ENCODE data around the gene MAP3K8. TPM values are rescaled to one million over a fixed set of nuclear protein-coding genes. Genes with fewer than 3 reads are reported as not detected.

MAP3K8 gene
- total RNA-seq, 4 donors from 2014 or later, result 44.7 to 74.1 (median 56.2) TPM

- H3K9me3 ChIP-seq, result no peaks in the 10 kb centered on the region
- H3K4me1 ChIP-seq, result peaks cover 0 to 12% (median 4%) of the 10 kb centered on the region in 4 donors
- peak in 1 of 2 donors; percentile 21 for DNase-seq (ENCODE audit: low spot score in 2 of 2)
- H3K27me3 ChIP-seq, result no peaks in the 10 kb centered on the region
- TF ChIP-seq CTCF (IDR thresholded peaks at IDR 0.05), result no peak
- peak in 1 of 2 donors; percentile 69 for TF ChIP-seq EP300 (IDR thresholded peaks at IDR 0.05)
- no peak for TF ChIP-seq POLR2A (IDR thresholded peaks at IDR 0.05)
- WGBS, 2 donors, result 71 to 76% methylated on average over 8 of the region's 8 CpGs
- H3K36me3 ChIP-seq, result no peaks in the 10 kb centered on the region
- H3K27ac ChIP-seq, result no peak overlapping the region
- no peak overlapping the region for H3K4me3 ChIP-seq
Observed at GRCh38 chr10:30491204-30491915, 57.4 kb downstream of the MAP3K8 start.

GRCh38 chr10:30491916-30492515, 58.0 kb downstream of the MAP3K8 start:
- Histone ChIP-seq H3K4me1 (peaks cover 0 to 12% (median 4%) of the 10 kb centered on the region in 4 donors), H3K4me3 (no peak overlapping the region), H3K27me3 (no peaks in the 10 kb centered on the region), H3K36me3 (no peaks in the 10 kb centered on the region), H3K9me3 (no peaks in the 10 kb centered on the region), H3K27ac (no peak overlapping the region)
- no peak for TF ChIP-seq EP300 (IDR thresholded peaks at IDR 0.05)
- no peak for TF ChIP-seq POLR2A (IDR thresholded peaks at IDR 0.05)
- TF ChIP-seq CTCF (IDR thresholded peaks at IDR 0.05), result no peak
- DNase-seq (ENCODE audit: low spot score in 2 of 2), result no peak
- 84 to 87% methylated on average over 4 of the region's 4 CpGs for WGBS, 2 donors

- H3K27ac ChIP-seq, result peak overlapping the region in 2 of 4 donors; percentile 28 to 70
- peaks cover 0 to 18% (median 7%) of the 10 kb centered on the region in 4 donors for H3K4me1 ChIP-seq
- no peaks in the 10 kb centered on the region for H3K9me3 ChIP-seq
- DNase-seq (ENCODE audit: low spot score in 2 of 2), result peak in 1 of 2 donors; percentile 44
- TF ChIP-seq POLR2A (IDR thresholded peaks at IDR 0.05) (no peak), EP300 (IDR thresholded peaks at IDR 0.05) (peak in 1 of 2 donors; percentile 73), CTCF (IDR thresholded peaks at IDR 0.05) (peak in 2 of 5 experiments; percentile 20 to 32)
- H3K4me3 ChIP-seq, result no peak overlapping the region
- H3K36me3 ChIP-seq, result no peaks in the 10 kb centered on the region
- no peaks in the 10 kb centered on the region for H3K27me3 ChIP-seq
- 59 to 77% methylated on average over 11 of the region's 11 CpGs for WGBS, 2 donors
Observed at GRCh38 chr10:30493609-30494530, 59.9 kb downstream of the MAP3K8 start.

- TF ChIP-seq POLR2A (IDR thresholded peaks at IDR 0.05) (no peak), EP300 (IDR thresholded peaks at IDR 0.05) (no peak), CTCF (IDR thresholded peaks at IDR 0.05) (no peak)
- peak overlapping the region in 2 of 4 donors; percentile 26 to 70 for H3K27ac ChIP-seq
- no peak for DNase-seq (ENCODE audit: low spot score in 2 of 2)
- H3K27me3 ChIP-seq, result no peaks in the 10 kb centered on the region
- 79 to 81% methylated on average over 4 of the region's 4 CpGs for WGBS, 2 donors
- H3K36me3 ChIP-seq, result no peaks in the 10 kb centered on the region
- no peak overlapping the region for H3K4me3 ChIP-seq
- H3K4me1 ChIP-seq, result peaks cover 0 to 18% (median 7%) of the 10 kb centered on the region in 4 donors
- H3K9me3 ChIP-seq, result no peaks in the 10 kb centered on the region
Observed at GRCh38 chr10:30494558-30494957, 60.6 kb downstream of the MAP3K8 start.

All from tibial nerve (tissue), 4 donors.